SK-N-SH (cell line): Measurements from ENCODE around the gene CHST15. TPM values are rescaled to one million over a fixed set of nuclear protein-coding genes. Genes with fewer than 3 reads are reported as not detected.

Experiments used
- CTCF ChIA-PET: fragments of 300-600, 350-600 bp; formaldehyde crosslinking; extraction: SDS; loops from one replicate; lab custom pipeline; 2021; lab: Yijun Ruan, JAX
- POLR2A ChIA-PET: fragments of 350-600 bp; sonication (Branson Sonifier 250); formaldehyde crosslinking; extraction: SDS; loops from one replicate; lab custom pipeline; 2020; ENCODE audit warnings: antibody characterized with exemption, inconsistent platforms; lab: Yijun Ruan, JAX
- DNase-seq: peaks from one replicate; pipeline ENCODE4 v3.0.0; 2012
- H2AFZ ChIP-seq: fragments of 200-600 bp; sonication (generic); 2 replicates; pipeline ENCODE4 v1.8.1; 2016; ENCODE audit warnings: antibody characterized with exemption, mild to moderate bottlenecking, low read depth
- H3F3A ChIP-seq: fragments of 200-600 bp; sonication (generic); replicated peaks from 2 replicates; pipeline ENCODE3; 2016; ENCODE audit warnings: antibody characterized with exemption, mild to moderate bottlenecking; ENCODE audit not compliant: insufficient read depth
- H3K27ac ChIP-seq, 2 experiments: fragments of 200-500 bp in 1 of 2; fragments of 200-600 bp in 1 of 2; sonication (Bioruptor generic) in 1 of 2; sonication (generic), shearing (Covaris generic) in 1 of 2; 2 replicates each; pipeline versions ENCODE4 v1.5.1 to v1.6.1; 2014 to 2016; ENCODE audit warnings: low read depth in 2 of 2, inconsistent platforms in 1 of 2, low read length in 1 of 2, mild to moderate bottlenecking in 1 of 2, mixed read lengths in 1 of 2
- H3K27me3 ChIP-seq: fragments of 200-600 bp; sonication (generic), shearing (Covaris generic); 2 replicates; pipeline ENCODE4 v1.6.1; 2016; ENCODE audit warnings: mixed run types; ENCODE audit not compliant: insufficient read depth
- H3K36me3 ChIP-seq, 2 experiments: fragments of 200-500 bp in 1 of 2; fragments of 200-600 bp in 1 of 2; sonication (Bioruptor generic) in 1 of 2; sonication (generic) in 1 of 2; replicated peaks in 1 of 2; 2 replicates each; pipeline versions ENCODE3 to v1.5.1; 2014 to 2016; ENCODE audit warnings: low read length in 1 of 2, mild to moderate bottlenecking in 1 of 2; ENCODE audit not compliant: insufficient read depth in 2 of 2, control insufficient read depth in 1 of 2
- H3K4me1 ChIP-seq, 2 experiments: fragments of 200-500 bp in 1 of 2; fragments of 200-600 bp in 1 of 2; sonication (Bioruptor generic) in 1 of 2; sonication (generic), shearing (Covaris generic) in 1 of 2; 2 replicates each; pipeline versions ENCODE4 v1.5.1 to v1.6.1; 2014 to 2016; ENCODE audit warnings: low read depth in 1 of 2, low read length in 1 of 2, mixed run types in 1 of 2; ENCODE audit not compliant: insufficient read depth in 2 of 2, control insufficient read depth in 1 of 2
- H3K4me2 ChIP-seq: fragments of 200-600 bp; sonication (generic), shearing (Covaris generic); 2 replicates; pipeline ENCODE4 v1.6.1; 2017; ENCODE audit warnings: mixed run types
- H3K4me3 ChIP-seq, 2 experiments: fragments of 200-500 bp in 1 of 2; fragments of 200-600 bp in 1 of 2; sonication (Bioruptor generic) in 1 of 2; sonication (generic), shearing (Covaris generic) in 1 of 2; 2 replicates each; pipeline versions ENCODE4 v1.5.1 to v1.8.1; 2014 to 2016; ENCODE audit warnings: low read depth in 2 of 2, inconsistent platforms in 1 of 2, low read length in 1 of 2, mild to moderate bottlenecking in 1 of 2, mixed read lengths in 1 of 2, moderate library complexity in 1 of 2
- H3K79me2 ChIP-seq: fragments of 200-600 bp; sonication (generic); 2 replicates; pipeline ENCODE4 v1.8.1; 2017; ENCODE audit warnings: mild to moderate bottlenecking; ENCODE audit not compliant: insufficient read depth
- H3K9ac ChIP-seq: fragments of 200-600 bp; sonication (generic); 2 replicates; pipeline ENCODE4 v1.6.1; 2017; ENCODE audit warnings: mixed run types
- H3K9me2 ChIP-seq: fragments of 200-600 bp; sonication (generic); 2 replicates; pipeline ENCODE4 v1.6.1; 2017; ENCODE audit warnings: mixed run types
- H3K9me3 ChIP-seq: fragments of 200-600 bp; sonication (generic); 2 replicates; pipeline ENCODE4 v1.6.1; 2017; ENCODE audit warnings: mixed run types, mild to moderate bottlenecking, moderate library complexity
- H4K20me1 ChIP-seq: fragments of 200-600 bp; sonication (generic); 2 replicates; pipeline ENCODE4 v1.6.1; 2017; ENCODE audit warnings: mild to moderate bottlenecking, mixed run types; ENCODE audit not compliant: insufficient read depth
- CHD2 ChIP-seq: fragments of 150-350 bp; IDR thresholded peaks from 2 replicates; pipeline ENCODE4 v1.6.1; 2018; ENCODE audit warnings: low read length; ENCODE audit not compliant: partially characterized antibody
- EP300 ChIP-seq, 2 experiments: IDR thresholded peaks; 2 replicates each; pipeline versions ENCODE4 v1.4.0 to v1.6.1; 2012; ENCODE audit warnings: borderline replicate concordance in 1 of 2, low read depth in 1 of 2, low read length in 1 of 2
- EZH2phosphoT487 ChIP-seq: fragments of 200-600 bp; sonication (generic); IDR thresholded peaks from 2 replicates; pipeline ENCODE4 v1.6.1; 2017; ENCODE audit warnings: low read depth, mixed run types, mild to moderate bottlenecking, antibody characterized with exemption, moderate library complexity, borderline replicate concordance
- FOSL2 ChIP-seq: IDR thresholded peaks from 2 replicates; pipeline ENCODE4 v1.4.0; 2012; ENCODE audit warnings: low read depth, mild to moderate bottlenecking, moderate library complexity, borderline replicate concordance
- FOXJ3 ChIP-seq: sonication (generic); formaldehyde crosslinking; IDR thresholded peaks from 2 replicates; pipeline ENCODE4 v1.5.1; 2020; ENCODE audit warnings: mild to moderate bottlenecking, missing genetic modification reagents
- GABPA ChIP-seq: IDR thresholded peaks from 2 replicates; pipeline ENCODE4 v1.4.0; 2012; ENCODE audit warnings: low read depth, mild to moderate bottlenecking
- MXI1 ChIP-seq: IDR thresholded peaks from 2 replicates; pipeline ENCODE4 v1.6.1; 2012; ENCODE audit warnings: mild to moderate bottlenecking, low read depth, low read length, improper control_type of control experiment
- NFIC ChIP-seq: IDR thresholded peaks from 2 replicates; pipeline ENCODE4 v1.4.0; 2012; ENCODE audit warnings: borderline replicate concordance
- YY1 ChIP-seq: IDR thresholded peaks from 2 replicates; pipeline ENCODE4 v1.4.0; 2012; ENCODE audit warnings: low read depth, mild to moderate bottlenecking
- WGBS: methylation state at CpG from one replicate; pipeline ENCODE4 v1.1.6; 2017; ENCODE audit warnings: low lambda C conversion rate; 5-methylcytosine and 5-hydroxymethylcytosine counted together
- polyA plus RNA-seq, 3 experiments: library from polyadenylated mRNA; depleted of rRNA; stranded (reverse); fragments of >200 nt; gene quantifications; 2 replicates each; pipeline ENCODE4 v1.2.3, GENCODE V29; 2012
- TF ChIP-seq, protein P1 (sequence below): IDR thresholded peaks from 2 replicates; pipeline ENCODE4 v1.6.1; 2012; ENCODE audit warnings: mild to moderate bottlenecking, low read depth, low read length, moderate library complexity
- TF ChIP-seq, protein P2 (sequence below): IDR thresholded peaks from 2 replicates; pipeline ENCODE4 v1.4.0; 2012; ENCODE audit warnings: low read depth, borderline replicate concordance
- TF ChIP-seq, protein P3 (sequence below): IDR thresholded peaks from 2 replicates; pipeline ENCODE4 v1.4.0; 2012; ENCODE audit warnings: low read depth, borderline replicate concordance

Gene CHST15
- polyA plus RNA-seq, 1 of the 3 experiments (the other 2 are of a cell fraction): 0.02 TPM

DNA sequence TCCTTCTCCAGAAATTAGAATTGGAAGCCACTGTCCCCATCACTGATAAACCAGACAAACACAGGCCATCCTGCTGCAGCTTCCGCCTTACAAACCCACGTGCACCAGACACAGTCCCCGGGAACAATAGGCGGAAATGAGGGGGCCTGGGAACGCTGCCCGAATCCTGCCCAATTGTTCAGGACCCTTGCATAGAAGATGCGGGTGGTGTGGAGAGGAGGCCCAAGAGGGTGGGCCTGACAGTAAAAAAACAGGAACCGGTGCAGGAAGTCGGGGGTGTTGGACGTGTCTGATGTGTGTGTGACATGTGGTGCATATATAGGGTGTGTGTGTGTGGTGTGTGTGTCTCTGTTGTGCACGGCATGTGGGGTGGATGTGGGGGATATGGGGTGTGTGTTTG, 26.5 kb upstream of the CHST15 start:
- no peak overlapping the region for H3K27ac ChIP-seq
- no peak overlapping the region for H3K4me3 ChIP-seq
- ChIA-PET POLR2A (no interaction called here), CTCF (interaction anchor here (3.4 kb wide), 1 partner anchor 125 kb away, joined by 11 read pairs; no protein-coding TSS in a partner anchor)
- WGBS: 82% methylated on average over 11 of the region's 11 CpGs
- DNase-seq: no peak
- H3K36me3 ChIP-seq: no peaks in the 10 kb centered on the region
- H3F3A ChIP-seq: no peaks in the 10 kb centered on the region
- H3K9ac ChIP-seq: no peak overlapping the region
- no peak overlapping the region for H2AFZ ChIP-seq
- H3K79me2 ChIP-seq: no peaks in the 10 kb centered on the region
- H3K4me2 ChIP-seq: no peak overlapping the region
- TF ChIP-seq, protein P1, sequence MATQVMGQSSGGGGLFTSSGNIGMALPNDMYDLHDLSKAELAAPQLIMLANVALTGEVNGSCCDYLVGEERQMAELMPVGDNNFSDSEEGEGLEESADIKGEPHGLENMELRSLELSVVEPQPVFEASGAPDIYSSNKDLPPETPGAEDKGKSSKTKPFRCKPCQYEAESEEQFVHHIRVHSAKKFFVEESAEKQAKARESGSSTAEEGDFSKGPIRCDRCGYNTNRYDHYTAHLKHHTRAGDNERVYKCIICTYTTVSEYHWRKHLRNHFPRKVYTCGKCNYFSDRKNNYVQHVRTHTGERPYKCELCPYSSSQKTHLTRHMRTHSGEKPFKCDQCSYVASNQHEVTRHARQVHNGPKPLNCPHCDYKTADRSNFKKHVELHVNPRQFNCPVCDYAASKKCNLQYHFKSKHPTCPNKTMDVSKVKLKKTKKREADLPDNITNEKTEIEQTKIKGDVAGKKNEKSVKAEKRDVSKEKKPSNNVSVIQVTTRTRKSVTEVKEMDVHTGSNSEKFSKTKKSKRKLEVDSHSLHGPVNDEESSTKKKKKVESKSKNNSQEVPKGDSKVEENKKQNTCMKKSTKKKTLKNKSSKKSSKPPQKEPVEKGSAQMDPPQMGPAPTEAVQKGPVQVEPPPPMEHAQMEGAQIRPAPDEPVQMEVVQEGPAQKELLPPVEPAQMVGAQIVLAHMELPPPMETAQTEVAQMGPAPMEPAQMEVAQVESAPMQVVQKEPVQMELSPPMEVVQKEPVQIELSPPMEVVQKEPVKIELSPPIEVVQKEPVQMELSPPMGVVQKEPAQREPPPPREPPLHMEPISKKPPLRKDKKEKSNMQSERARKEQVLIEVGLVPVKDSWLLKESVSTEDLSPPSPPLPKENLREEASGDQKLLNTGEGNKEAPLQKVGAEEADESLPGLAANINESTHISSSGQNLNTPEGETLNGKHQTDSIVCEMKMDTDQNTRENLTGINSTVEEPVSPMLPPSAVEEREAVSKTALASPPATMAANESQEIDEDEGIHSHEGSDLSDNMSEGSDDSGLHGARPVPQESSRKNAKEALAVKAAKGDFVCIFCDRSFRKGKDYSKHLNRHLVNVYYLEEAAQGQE: no peak
- no peaks in the 10 kb centered on the region for H3K9me3 ChIP-seq
- no peaks in the 10 kb centered on the region for H3K27me3 ChIP-seq
- peaks cover 0 to 6% of the 10 kb centered on the region in 2 experiments; a peak in 1 of 4 replicates for H3K4me1 ChIP-seq
- H3K9me2 ChIP-seq: no peaks in the 10 kb centered on the region
- no peaks in the 10 kb centered on the region for H4K20me1 ChIP-seq

DNA sequence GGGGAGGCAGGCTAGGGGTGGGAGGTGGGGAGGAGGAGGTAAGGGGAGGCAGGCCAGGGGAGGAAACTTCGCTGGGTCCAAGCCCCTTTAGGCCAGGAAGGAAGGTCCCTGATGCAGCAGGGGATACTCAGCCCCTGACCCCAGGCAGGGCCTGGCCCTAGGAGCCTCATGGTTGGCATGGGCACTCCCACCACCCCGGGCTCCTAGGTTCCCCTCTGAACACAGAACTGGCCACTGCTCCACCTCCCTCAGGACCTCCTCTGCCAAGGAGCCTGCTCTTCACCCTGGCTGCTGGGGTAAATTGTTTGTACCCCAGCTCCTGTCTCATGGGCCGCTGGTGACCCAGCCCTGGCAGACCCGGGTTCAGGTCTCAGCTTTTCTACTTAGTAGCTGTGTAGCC, 25.8 kb upstream of the CHST15 start:
- H2AFZ ChIP-seq: no peak overlapping the region
- ChIA-PET POLR2A (no interaction called here), CTCF (interaction anchor here (3.4 kb wide), 1 partner anchor 124 kb away, joined by 11 read pairs; no protein-coding TSS in a partner anchor)
- H3K9ac ChIP-seq: no peak overlapping the region
- H4K20me1 ChIP-seq: no peaks in the 10 kb centered on the region
- H3K4me2 ChIP-seq: no peak overlapping the region
- no peak overlapping the region for H3K27ac ChIP-seq
- no peak for DNase-seq
- peaks cover 0 to 6% of the 10 kb centered on the region in 2 experiments; a peak in 1 of 4 replicates for H3K4me1 ChIP-seq
- no peaks in the 10 kb centered on the region for H3F3A ChIP-seq
- H3K27me3 ChIP-seq: no peaks in the 10 kb centered on the region
- no peaks in the 10 kb centered on the region for H3K79me2 ChIP-seq
- no peaks in the 10 kb centered on the region for H3K36me3 ChIP-seq
- TF ChIP-seq, protein P2, sequence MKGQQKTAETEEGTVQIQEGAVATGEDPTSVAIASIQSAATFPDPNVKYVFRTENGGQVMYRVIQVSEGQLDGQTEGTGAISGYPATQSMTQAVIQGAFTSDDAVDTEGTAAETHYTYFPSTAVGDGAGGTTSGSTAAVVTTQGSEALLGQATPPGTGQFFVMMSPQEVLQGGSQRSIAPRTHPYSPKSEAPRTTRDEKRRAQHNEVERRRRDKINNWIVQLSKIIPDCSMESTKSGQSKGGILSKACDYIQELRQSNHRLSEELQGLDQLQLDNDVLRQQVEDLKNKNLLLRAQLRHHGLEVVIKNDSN: no peak
- TF ChIP-seq FOSL2: no peak
- TF ChIP-seq YY1: no peak
- no peak for TF ChIP-seq FOXJ3 (CRISPR knock-in tag)
- no peak for TF ChIP-seq EP300 (IDR thresholded peaks at IDR 0.05; ENCODE audit: borderline replicate concordance in 1 of 2, low read depth in 1 of 2, low read length in 1 of 2)
- no peak for TF ChIP-seq MXI1
- TF ChIP-seq GABPA: no peak
- no peak for TF ChIP-seq NFIC
- no peak for TF ChIP-seq EZH2phosphoT487
- TF ChIP-seq CHD2: no peak
- TF ChIP-seq, protein P3, sequence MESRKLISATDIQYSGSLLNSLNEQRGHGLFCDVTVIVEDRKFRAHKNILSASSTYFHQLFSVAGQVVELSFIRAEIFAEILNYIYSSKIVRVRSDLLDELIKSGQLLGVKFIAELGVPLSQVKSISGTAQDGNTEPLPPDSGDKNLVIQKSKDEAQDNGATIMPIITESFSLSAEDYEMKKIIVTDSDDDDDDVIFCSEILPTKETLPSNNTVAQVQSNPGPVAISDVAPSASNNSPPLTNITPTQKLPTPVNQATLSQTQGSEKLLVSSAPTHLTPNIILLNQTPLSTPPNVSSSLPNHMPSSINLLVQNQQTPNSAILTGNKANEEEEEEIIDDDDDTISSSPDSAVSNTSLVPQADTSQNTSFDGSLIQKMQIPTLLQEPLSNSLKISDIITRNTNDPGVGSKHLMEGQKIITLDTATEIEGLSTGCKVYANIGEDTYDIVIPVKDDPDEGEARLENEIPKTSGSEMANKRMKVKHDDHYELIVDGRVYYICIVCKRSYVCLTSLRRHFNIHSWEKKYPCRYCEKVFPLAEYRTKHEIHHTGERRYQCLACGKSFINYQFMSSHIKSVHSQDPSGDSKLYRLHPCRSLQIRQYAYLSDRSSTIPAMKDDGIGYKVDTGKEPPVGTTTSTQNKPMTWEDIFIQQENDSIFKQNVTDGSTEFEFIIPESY: no peak
- no peak overlapping the region for H3K4me3 ChIP-seq
- no peaks in the 10 kb centered on the region for H3K9me3 ChIP-seq
- 50% methylated on average over 2 of the region's 4 CpGs for WGBS
- no peaks in the 10 kb centered on the region for H3K9me2 ChIP-seq
